H1 (cell line): ENCODE data around the gene TP73. TPM values are rescaled to one million over a fixed set of nuclear protein-coding genes. Genes with fewer than 3 reads are reported as not detected.

Experiments
- BACH1 ChIP-seq: IDR thresholded peaks from 2 replicates; pipeline ENCODE4 v1.6.1; 2012; ENCODE audit warnings: low read length, improper control_type of control experiment
- BRCA1 ChIP-seq: IDR thresholded peaks from 2 replicates; pipeline ENCODE4 v1.6.1; 2012; ENCODE audit warnings: low read depth, low read length, improper control_type of control experiment
- CBX5 ChIP-seq: fragments of 300-800, 300-1000 bp; sonication (generic); IDR thresholded peaks from 2 replicates; pipeline ENCODE4 v1.7.1; 2016; ENCODE audit warnings: antibody characterized with exemption, low read length, low read depth
- CHD2 ChIP-seq: IDR thresholded peaks from 2 replicates; pipeline ENCODE4 v1.6.1; 2012; ENCODE audit warnings: low read length, improper control_type of control experiment
- EP300 ChIP-seq, 2 experiments: IDR thresholded peaks; 1 replicate in 1 of 2; 2 replicates in 1 of 2; pipeline ENCODE4 v1.6.1; 2011 to 2012; ENCODE audit warnings: low read depth in 2 of 2, low read length in 2 of 2, mild to moderate bottlenecking in 2 of 2, borderline replicate concordance in 1 of 2, inconsistent platforms in 1 of 2, moderate library complexity in 1 of 2
- JUND ChIP-seq: IDR thresholded peaks from 2 replicates; pipeline ENCODE4 v1.6.1; 2011; ENCODE audit warnings: mild to moderate bottlenecking, improper control_type of control experiment, low read length
- RXRA ChIP-seq: IDR thresholded peaks from 2 replicates; pipeline ENCODE4 v1.6.1; 2011; ENCODE audit warnings: low read depth, mild to moderate bottlenecking, low read length, moderate library complexity; ENCODE audit not compliant: insufficient read depth
- polyA plus RNA-seq, 7 experiments: library from polyadenylated mRNA; depleted of rRNA in 3 of 7; stranded (reverse) in 5 of 7; unstranded in 2 of 7; fragments of >200 nt in 5 of 7; fragments of 200-250 nt in 2 of 7; gene quantifications; 1 replicate in 5 of 7; 2 replicates in 1 of 7; 4 replicates in 1 of 7; pipeline versions ENCODE4 v1.2.1 to v1.2.3, GENCODE V29; 2011 to 2013; ENCODE audit warnings: missing spikeins in 2 of 7, mixed read lengths in 2 of 7
- total RNA-seq: library from RNA; stranded (reverse); fragmentation: NEBNext Ultra II Directional; extraction: Animal tissue kit (Norgen Biotek cat#: 25700); gene quantifications from 2 replicates; pipeline ENCODE4 v1.2.1, GENCODE V29; 2021
- TF ChIP-seq, protein P1 (sequence below): fragments of 300-600 bp; sonication (generic); IDR thresholded peaks from 2 replicates; pipeline ENCODE4 v1.7.1; 2012; ENCODE audit warnings: low read length, moderate library complexity, mild to moderate bottlenecking, inconsistent platforms; ENCODE audit not compliant: insufficient replicate concordance
- TF ChIP-seq, protein P2 (sequence below): IDR thresholded peaks from 2 replicates; pipeline ENCODE4 v1.6.1; 2011; ENCODE audit warnings: low read depth, mild to moderate bottlenecking, low read length; ENCODE audit not compliant: insufficient read depth

The TP73 gene
- total and polyA plus RNA-seq, 2 of the 8 experiments (the other 6 are each of a cell fraction or from before 2014, with no cell fraction given): 2.6 to 3.1 TPM

DNA sequence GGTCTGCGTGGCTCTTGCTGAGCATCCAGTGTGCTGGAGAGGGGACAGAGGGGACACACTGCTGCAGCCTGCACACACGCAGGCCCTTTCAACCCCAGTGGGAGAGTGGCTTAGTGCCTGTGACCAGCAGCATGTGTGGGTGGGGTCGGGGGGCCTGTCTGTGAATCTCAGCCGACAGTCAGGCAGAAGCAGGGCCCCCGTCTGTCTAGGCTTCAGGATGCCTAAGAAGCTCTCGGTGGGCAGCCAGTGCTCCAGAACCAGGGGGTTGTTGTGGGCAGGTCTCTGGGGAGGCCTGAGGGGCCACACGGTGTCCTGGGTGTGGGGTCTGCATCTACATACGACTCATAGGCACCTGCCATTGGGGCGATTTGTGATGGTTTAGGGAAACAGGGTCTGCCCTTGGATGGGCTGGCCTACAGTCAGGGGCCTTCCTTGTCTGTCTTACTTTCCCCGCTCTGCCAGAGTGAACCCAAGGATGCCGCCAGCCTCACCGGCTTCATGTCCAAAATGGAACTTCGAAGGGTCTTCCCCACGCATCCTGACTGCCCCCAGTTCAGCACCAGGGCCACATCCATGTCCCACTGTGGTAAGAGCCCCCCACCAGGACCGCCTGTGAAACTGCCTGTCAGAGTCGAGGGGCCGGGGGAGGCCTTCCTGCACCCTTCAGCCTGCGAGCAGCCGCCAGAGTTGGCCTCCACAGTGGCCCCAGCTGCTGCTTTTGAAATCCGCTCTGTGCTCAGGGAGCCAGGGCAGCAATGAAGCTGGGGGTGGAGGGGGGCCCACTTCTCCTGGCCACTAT, 101.5 kb downstream of the TP73 start (continued):
- TF ChIP-seq, protein P1, sequence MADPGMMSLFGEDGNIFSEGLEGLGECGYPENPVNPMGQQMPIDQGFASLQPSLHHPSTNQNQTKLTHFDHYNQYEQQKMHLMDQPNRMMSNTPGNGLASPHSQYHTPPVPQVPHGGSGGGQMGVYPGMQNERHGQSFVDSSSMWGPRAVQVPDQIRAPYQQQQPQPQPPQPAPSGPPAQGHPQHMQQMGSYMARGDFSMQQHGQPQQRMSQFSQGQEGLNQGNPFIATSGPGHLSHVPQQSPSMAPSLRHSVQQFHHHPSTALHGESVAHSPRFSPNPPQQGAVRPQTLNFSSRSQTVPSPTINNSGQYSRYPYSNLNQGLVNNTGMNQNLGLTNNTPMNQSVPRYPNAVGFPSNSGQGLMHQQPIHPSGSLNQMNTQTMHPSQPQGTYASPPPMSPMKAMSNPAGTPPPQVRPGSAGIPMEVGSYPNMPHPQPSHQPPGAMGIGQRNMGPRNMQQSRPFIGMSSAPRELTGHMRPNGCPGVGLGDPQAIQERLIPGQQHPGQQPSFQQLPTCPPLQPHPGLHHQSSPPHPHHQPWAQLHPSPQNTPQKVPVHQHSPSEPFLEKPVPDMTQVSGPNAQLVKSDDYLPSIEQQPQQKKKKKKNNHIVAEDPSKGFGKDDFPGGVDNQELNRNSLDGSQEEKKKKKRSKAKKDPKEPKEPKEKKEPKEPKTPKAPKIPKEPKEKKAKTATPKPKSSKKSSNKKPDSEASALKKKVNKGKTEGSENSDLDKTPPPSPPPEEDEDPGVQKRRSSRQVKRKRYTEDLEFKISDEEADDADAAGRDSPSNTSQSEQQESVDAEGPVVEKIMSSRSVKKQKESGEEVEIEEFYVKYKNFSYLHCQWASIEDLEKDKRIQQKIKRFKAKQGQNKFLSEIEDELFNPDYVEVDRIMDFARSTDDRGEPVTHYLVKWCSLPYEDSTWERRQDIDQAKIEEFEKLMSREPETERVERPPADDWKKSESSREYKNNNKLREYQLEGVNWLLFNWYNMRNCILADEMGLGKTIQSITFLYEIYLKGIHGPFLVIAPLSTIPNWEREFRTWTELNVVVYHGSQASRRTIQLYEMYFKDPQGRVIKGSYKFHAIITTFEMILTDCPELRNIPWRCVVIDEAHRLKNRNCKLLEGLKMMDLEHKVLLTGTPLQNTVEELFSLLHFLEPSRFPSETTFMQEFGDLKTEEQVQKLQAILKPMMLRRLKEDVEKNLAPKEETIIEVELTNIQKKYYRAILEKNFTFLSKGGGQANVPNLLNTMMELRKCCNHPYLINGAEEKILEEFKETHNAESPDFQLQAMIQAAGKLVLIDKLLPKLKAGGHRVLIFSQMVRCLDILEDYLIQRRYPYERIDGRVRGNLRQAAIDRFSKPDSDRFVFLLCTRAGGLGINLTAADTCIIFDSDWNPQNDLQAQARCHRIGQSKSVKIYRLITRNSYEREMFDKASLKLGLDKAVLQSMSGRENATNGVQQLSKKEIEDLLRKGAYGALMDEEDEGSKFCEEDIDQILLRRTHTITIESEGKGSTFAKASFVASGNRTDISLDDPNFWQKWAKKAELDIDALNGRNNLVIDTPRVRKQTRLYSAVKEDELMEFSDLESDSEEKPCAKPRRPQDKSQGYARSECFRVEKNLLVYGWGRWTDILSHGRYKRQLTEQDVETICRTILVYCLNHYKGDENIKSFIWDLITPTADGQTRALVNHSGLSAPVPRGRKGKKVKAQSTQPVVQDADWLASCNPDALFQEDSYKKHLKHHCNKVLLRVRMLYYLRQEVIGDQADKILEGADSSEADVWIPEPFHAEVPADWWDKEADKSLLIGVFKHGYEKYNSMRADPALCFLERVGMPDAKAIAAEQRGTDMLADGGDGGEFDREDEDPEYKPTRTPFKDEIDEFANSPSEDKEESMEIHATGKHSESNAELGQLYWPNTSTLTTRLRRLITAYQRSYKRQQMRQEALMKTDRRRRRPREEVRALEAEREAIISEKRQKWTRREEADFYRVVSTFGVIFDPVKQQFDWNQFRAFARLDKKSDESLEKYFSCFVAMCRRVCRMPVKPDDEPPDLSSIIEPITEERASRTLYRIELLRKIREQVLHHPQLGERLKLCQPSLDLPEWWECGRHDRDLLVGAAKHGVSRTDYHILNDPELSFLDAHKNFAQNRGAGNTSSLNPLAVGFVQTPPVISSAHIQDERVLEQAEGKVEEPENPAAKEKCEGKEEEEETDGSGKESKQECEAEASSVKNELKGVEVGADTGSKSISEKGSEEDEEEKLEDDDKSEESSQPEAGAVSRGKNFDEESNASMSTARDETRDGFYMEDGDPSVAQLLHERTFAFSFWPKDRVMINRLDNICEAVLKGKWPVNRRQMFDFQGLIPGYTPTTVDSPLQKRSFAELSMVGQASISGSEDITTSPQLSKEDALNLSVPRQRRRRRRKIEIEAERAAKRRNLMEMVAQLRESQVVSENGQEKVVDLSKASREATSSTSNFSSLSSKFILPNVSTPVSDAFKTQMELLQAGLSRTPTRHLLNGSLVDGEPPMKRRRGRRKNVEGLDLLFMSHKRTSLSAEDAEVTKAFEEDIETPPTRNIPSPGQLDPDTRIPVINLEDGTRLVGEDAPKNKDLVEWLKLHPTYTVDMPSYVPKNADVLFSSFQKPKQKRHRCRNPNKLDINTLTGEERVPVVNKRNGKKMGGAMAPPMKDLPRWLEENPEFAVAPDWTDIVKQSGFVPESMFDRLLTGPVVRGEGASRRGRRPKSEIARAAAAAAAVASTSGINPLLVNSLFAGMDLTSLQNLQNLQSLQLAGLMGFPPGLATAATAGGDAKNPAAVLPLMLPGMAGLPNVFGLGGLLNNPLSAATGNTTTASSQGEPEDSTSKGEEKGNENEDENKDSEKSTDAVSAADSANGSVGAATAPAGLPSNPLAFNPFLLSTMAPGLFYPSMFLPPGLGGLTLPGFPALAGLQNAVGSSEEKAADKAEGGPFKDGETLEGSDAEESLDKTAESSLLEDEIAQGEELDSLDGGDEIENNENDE: no peak
- no peak for TF ChIP-seq JUND
- no peak for TF ChIP-seq RXRA
- TF ChIP-seq BRCA1: no peak
- no peak for TF ChIP-seq CHD2
- TF ChIP-seq, protein P2, sequence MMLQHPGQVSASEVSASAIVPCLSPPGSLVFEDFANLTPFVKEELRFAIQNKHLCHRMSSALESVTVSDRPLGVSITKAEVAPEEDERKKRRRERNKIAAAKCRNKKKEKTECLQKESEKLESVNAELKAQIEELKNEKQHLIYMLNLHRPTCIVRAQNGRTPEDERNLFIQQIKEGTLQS: no peak
- no peak for TF ChIP-seq EP300 (IDR thresholded peaks at IDR 0.05; ENCODE audit: borderline replicate concordance in 1 of 2, low read depth in 2 of 2, low read length in 2 of 2)
- TF ChIP-seq BACH1: no peak
- no peak for TF ChIP-seq CBX5
